HepG2 (cell line): ENCODE results near the gene CRYM. TPM values are rescaled to one million over a fixed set of nuclear protein-coding genes. Genes with fewer than 3 reads are reported as not detected.

Experiments used
- AFF4 ChIP-seq: sonication (generic); formaldehyde crosslinking; IDR thresholded peaks from 2 replicates; pipeline ENCODE4 v1.4.0; 2020; ENCODE audit warnings: missing genetic modification reagents
- ARHGAP35 ChIP-seq: sonication (generic); formaldehyde crosslinking; IDR thresholded peaks from 2 replicates; pipeline ENCODE4 v1.9.0; 2022; ENCODE audit warnings: mild to moderate bottlenecking, inconsistent platforms, moderate library complexity, missing genetic modification reagents, borderline replicate concordance
- CCDC6 ChIP-seq: sonication (generic); formaldehyde crosslinking; IDR thresholded peaks from 2 replicates; pipeline ENCODE4 v1.8.1; 2022; ENCODE audit warnings: mild to moderate bottlenecking, missing genetic modification reagents, moderate library complexity
- FLYWCH1 ChIP-seq: sonication (generic); formaldehyde crosslinking; IDR thresholded peaks from 2 replicates; pipeline ENCODE4 v1.8.1; 2023; ENCODE audit warnings: mild to moderate bottlenecking, missing genetic modification reagents
- GATA4 ChIP-seq: sonication (generic); IDR thresholded peaks from 2 replicates; pipeline ENCODE4 v1.6.1; 2016; ENCODE audit warnings: antibody characterized with exemption, low read depth, borderline replicate concordance
- GLMP ChIP-seq: sonication (generic); formaldehyde crosslinking; IDR thresholded peaks from 2 replicates; pipeline ENCODE4 v1.9.0; 2021; ENCODE audit warnings: missing genetic modification reagents, mild to moderate bottlenecking, borderline replicate concordance
- NCOA1 ChIP-seq: sonication (generic); formaldehyde crosslinking; IDR thresholded peaks from 2 replicates; pipeline ENCODE4 v1.9.0; 2021; ENCODE audit warnings: missing genetic modification reagents
- NPAS2 ChIP-seq: sonication (generic); formaldehyde crosslinking; IDR thresholded peaks from 2 replicates; pipeline ENCODE4 v1.8.0; 2022; ENCODE audit warnings: mild to moderate bottlenecking, missing genetic modification reagents, borderline replicate concordance
- PHB2 ChIP-seq: fragments of 450-650 bp; IDR thresholded peaks from 2 replicates; pipeline ENCODE4 v1.6.1; 2018; ENCODE audit not compliant: partially characterized antibody
- RNF2 ChIP-seq: fragments of 450-650 bp; conservative IDR thresholded peaks from 2 replicates; pipeline ENCODE4 v1.6.1; 2016; ENCODE audit warnings: low read depth
- ZFY ChIP-seq: sonication (generic); formaldehyde crosslinking; IDR thresholded peaks from 2 replicates; pipeline ENCODE4 v1.4.0; 2020; ENCODE audit warnings: missing genetic modification reagents
- ZNF501 ChIP-seq: sonication (generic); formaldehyde crosslinking; IDR thresholded peaks from 2 replicates; pipeline ENCODE4 v1.5.1; 2020; ENCODE audit warnings: mild to moderate bottlenecking, moderate library complexity, missing genetic modification reagents
- ZNF564 ChIP-seq: sonication (generic); formaldehyde crosslinking; IDR thresholded peaks from 2 replicates; pipeline ENCODE4 v1.8.1; 2023; ENCODE audit warnings: mild to moderate bottlenecking, missing genetic modification reagents
- ZNF615 ChIP-seq: sonication (generic); formaldehyde crosslinking; IDR thresholded peaks from 2 replicates; pipeline ENCODE4 v1.5.0; 2020; ENCODE audit warnings: mild to moderate bottlenecking, missing genetic modification reagents, borderline replicate concordance
- ZNF639 ChIP-seq: conservative IDR thresholded peaks from 2 replicates; pipeline ENCODE4 v1.6.1; 2018; ENCODE audit warnings: missing genetic modification reagents
- ZNF746 ChIP-seq: sonication (generic); formaldehyde crosslinking; IDR thresholded peaks from 2 replicates; pipeline ENCODE4 v1.8.0; 2022; ENCODE audit warnings: mild to moderate bottlenecking, missing genetic modification reagents
- ZNF782 ChIP-seq: sonication (generic); formaldehyde crosslinking; IDR thresholded peaks from 2 replicates; pipeline ENCODE4 v1.4.0; 2020; ENCODE audit warnings: missing genetic modification reagents, mild to moderate bottlenecking, borderline replicate concordance
- polyA plus RNA-seq, 8 experiments: library from polyadenylated mRNA; depleted of rRNA in 3 of 8; stranded (reverse) in 7 of 8; unstranded in 1 of 8; fragments of >200 nt; fragmentation: Illumina TruSeq in 4 of 8; extraction: Trizol in 4 of 8; gene quantifications; 2 replicates each; pipeline versions ENCODE4 v1.2.1 to v1.2.3, GENCODE V29; 2011 to 2016; ENCODE audit warnings: low read depth in 4 of 8, missing spikeins in 1 of 8, mixed read lengths in 1 of 8; ENCODE audit not compliant: insufficient read depth in 1 of 8
- total RNA-seq, 5 experiments: library from RNA; depleted of rRNA; stranded (reverse); fragments of >200 nt; fragmentation: Illumina TruSeq; extraction: Trizol; gene quantifications; 2 replicates each; pipeline ENCODE4 v1.2.3, GENCODE V29; 2016; ENCODE audit warnings: low read depth in 1 of 5
- TF ChIP-seq, protein P1 (sequence below): sonication (generic); formaldehyde crosslinking; IDR thresholded peaks from 2 replicates; pipeline ENCODE4 v1.4.0; 2020; ENCODE audit warnings: mild to moderate bottlenecking, low read depth, missing genetic modification reagents
- TF ChIP-seq, protein P2 (sequence below): sonication (generic); formaldehyde crosslinking; IDR thresholded peaks from 2 replicates; pipeline ENCODE4 v1.5.0; 2020; ENCODE audit warnings: missing genetic modification reagents, mild to moderate bottlenecking, borderline replicate concordance

The CRYM gene
- total and polyA plus RNA-seq, 2 of the 13 experiments (the other 11 are each of a cell fraction or from before 2014, with no cell fraction given), result 1.9 to 2.2 TPM

DNA sequence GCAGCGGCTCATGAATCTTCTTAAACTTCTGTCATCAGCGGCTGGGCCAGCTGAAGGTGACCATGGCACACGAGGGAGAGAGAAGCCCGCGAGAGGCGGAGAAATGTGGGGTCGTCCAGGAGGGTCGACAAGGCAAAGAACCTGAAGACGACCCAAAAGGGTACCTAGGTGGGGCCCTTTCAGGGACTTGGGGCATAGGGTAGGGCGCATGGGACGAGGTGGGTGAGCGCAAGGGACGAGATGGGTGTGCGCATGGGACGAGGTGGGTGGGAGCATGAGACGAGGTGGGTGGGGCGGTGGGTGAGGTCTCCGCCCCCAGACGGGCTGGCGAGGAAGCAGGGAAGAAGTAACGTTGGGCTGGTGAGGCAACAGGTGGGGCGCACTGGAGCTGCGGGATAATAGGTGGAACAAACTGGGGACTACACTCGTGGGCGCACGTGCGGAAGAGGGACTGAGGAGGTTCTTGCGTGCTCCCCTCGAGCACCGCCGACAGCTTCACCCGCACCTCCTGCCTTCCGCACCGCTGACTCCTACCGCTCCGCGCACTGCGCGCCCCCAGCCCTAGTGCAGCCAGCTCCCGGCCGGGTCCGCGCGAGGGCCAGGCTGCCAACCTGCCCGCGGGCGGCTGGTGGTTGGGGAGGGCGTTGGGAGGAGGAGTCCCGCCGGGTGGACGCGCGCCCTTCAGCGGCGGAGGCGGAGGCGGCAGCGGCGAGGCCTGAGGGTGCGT is 23.2 kb upstream of the CRYM start (continued):
- TF ChIP-seq NPAS2 (CRISPR knock-in tag) (no peak), GLMP (CRISPR knock-in tag) (no peak), ZNF615 (CRISPR knock-in tag) (0 out of 2 replicates have a peak, but pooled peaks have one; percentile 42), GATA4 (peak; percentile 73), ZNF746 (CRISPR knock-in tag) (peak; percentile 82; the same call in 1 of the 2 replicates), FLYWCH1 (0 out of 2 replicates have a peak, but pooled peaks have one; percentile 54), ZNF639 (no peak; the same call in 1 of the 2 replicates), RNF2 (peak; percentile 92; the same call in 1 of the 2 replicates), NCOA1 (CRISPR knock-in tag) (peak; percentile 1; the same call in 1 of the 2 replicates), AFF4 (CRISPR knock-in tag) (0 out of 2 replicates have a peak, but pooled peaks have one; percentile 35), ARHGAP35 (peak; percentile 72; the same call in 1 of the 2 replicates), CCDC6 (no peak), ZNF782 (CRISPR knock-in tag) (peak; percentile 99), ZNF564 (peak; percentile 88; the same call in 1 of the 2 replicates), PHB2 (no peak), ZNF501 (CRISPR knock-in tag) (peak; percentile 63), ZFY (CRISPR knock-in tag) (peak; percentile 81)
- TF ChIP-seq, protein P1, sequence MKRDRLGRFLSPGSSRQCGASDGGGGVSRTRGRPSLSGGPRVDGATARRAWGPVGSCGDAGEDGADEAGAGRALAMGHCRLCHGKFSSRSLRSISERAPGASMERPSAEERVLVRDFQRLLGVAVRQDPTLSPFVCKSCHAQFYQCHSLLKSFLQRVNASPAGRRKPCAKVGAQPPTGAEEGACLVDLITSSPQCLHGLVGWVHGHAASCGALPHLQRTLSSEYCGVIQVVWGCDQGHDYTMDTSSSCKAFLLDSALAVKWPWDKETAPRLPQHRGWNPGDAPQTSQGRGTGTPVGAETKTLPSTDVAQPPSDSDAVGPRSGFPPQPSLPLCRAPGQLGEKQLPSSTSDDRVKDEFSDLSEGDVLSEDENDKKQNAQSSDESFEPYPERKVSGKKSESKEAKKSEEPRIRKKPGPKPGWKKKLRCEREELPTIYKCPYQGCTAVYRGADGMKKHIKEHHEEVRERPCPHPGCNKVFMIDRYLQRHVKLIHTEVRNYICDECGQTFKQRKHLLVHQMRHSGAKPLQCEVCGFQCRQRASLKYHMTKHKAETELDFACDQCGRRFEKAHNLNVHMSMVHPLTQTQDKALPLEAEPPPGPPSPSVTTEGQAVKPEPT, result peak; percentile 95
- TF ChIP-seq, protein P2, sequence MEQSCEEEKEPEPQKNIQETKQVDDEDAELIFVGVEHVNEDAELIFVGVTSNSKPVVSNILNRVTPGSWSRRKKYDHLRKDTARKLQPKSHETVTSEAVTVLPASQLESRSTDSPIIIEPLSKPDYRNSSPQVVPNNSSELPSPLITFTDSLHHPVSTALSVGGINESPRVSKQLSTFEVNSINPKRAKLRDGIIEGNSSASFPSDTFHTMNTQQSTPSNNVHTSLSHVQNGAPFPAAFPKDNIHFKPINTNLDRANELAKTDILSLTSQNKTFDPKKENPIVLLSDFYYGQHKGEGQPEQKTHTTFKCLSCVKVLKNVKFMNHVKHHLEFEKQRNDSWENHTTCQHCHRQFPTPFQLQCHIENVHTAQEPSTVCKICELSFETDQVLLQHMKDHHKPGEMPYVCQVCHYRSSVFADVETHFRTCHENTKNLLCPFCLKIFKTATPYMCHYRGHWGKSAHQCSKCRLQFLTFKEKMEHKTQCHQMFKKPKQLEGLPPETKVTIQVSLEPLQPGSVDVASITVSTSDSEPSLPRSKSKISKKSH (CRISPR knock-in tag), result peak; percentile 95
